LNCaP clone FGC (cell line): Measurements from ENCODE around the gene MAPK6.
"Not testable (repeated sequence)": the region's sequence is repeated elsewhere in the genome, so short reads cannot be mapped to it uniquely, and the experiment has no call there.

Experiments used
- DNase-seq: peaks from one replicate; pipeline ENCODE4 v3.0.0-alpha.2; 2011; ENCODE audit warnings: low read depth
- H3K4me3 ChIP-seq: 2 replicates; pipeline ENCODE4 v1.5.1; 2011; ENCODE audit warnings: mild to moderate bottlenecking, low read depth, low read length, control low read depth
- TF ChIP-seq, protein P1 (sequence below): IDR thresholded peaks from 2 replicates; pipeline ENCODE4 v1.5.1; 2012; ENCODE audit warnings: mild to moderate bottlenecking; ENCODE audit not compliant: control insufficient read depth, insufficient read depth; ENCODE audit errors: extremely low read depth

The MAPK6 gene

DNA sequence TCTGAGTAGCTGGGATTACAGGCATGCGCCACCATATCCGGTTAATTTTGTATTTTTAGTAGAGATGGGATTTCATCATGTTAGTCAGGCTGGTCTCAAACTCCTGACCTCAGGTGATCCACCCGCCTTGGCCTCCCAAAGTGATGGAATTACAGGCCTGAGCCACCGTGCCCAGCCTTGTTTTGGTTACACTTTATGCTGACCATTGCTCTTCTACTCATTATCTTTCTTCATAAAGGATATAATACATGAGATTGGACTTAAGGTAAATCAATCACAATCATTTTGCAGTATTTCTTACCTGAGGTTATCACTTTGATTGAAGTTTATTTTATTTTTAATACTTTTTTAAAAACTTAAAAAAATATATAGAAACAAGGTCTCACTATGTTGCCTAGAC lies 45.2 kb upstream of the MAPK6 start:
- no peak overlapping the region for H3K4me3 ChIP-seq
- TF ChIP-seq, protein P1, sequence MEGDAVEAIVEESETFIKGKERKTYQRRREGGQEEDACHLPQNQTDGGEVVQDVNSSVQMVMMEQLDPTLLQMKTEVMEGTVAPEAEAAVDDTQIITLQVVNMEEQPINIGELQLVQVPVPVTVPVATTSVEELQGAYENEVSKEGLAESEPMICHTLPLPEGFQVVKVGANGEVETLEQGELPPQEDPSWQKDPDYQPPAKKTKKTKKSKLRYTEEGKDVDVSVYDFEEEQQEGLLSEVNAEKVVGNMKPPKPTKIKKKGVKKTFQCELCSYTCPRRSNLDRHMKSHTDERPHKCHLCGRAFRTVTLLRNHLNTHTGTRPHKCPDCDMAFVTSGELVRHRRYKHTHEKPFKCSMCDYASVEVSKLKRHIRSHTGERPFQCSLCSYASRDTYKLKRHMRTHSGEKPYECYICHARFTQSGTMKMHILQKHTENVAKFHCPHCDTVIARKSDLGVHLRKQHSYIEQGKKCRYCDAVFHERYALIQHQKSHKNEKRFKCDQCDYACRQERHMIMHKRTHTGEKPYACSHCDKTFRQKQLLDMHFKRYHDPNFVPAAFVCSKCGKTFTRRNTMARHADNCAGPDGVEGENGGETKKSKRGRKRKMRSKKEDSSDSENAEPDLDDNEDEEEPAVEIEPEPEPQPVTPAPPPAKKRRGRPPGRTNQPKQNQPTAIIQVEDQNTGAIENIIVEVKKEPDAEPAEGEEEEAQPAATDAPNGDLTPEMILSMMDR = no peak
- DNase-seq = no peak

GRCh38 chr15:51982013-51982769 lies 36.8 kb upstream of the MAPK6 start:
- TF ChIP-seq, protein P1 = peak; percentile 61
- DNase-seq = peak; percentile 77
- H3K4me3 ChIP-seq = peak overlapping the region; percentile 19; the same call in 1 of the 2 replicates

DNA sequence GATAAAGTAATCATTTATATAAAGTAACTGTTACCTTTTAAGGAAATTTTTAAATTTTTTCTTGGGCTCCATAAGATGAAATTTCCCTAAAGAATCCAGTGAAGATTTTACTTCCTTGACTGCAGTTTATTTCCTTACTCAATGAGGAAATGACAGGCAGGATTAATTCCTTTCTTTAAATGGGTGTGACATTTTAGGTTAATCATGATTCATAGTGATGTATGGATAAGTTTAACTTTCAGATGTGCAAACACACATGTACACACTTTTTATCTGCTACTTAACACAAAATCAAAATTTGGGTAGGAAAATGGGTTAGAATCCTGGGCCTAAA lies 36.3 kb upstream of the MAPK6 start:
- no peak overlapping the region for H3K4me3 ChIP-seq
- DNase-seq = no peak
- TF ChIP-seq, protein P1 = no peak

GRCh38 chr15:51991141-51991540 lies 27.9 kb upstream of the MAPK6 start:
- H3K4me3 ChIP-seq = no peak overlapping the region
- DNase-seq = peak; percentile 100
- TF ChIP-seq, protein P1 = no peak

- TF ChIP-seq, protein P1 = no peak
Measured at GRCh38 chr15:51992953-51993352, 26.1 kb upstream of the MAPK6 start.

DNA sequence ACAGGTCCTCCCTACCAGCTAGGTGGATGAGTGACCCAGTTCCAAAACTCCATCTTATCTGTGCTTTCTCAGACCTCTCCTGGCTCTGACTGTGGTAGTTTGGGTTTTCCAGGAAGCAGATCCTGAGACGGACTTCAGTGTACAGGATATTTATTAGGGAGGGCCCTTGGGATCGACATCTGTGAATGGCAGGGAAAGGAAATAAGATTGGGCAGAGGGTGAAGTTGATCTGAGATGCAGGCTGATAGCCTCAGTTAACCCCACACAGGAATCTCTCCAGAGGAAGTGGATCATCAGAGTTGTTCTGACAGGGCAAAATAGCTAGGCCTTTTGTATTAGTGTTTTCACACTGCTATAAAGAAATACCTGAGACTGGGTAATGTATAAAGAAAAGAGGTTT lies 16.7 kb upstream of the MAPK6 start:
- DNase-seq = no peak
- H3K4me3 ChIP-seq = no peak overlapping the region
- TF ChIP-seq, protein P1 = no peak

More at GRCh38 chr15:51992953-51993352, 26.1 kb upstream of the MAPK6 start:
- no peak for DNase-seq
- H3K4me3 ChIP-seq = no peak overlapping the region

DNA sequence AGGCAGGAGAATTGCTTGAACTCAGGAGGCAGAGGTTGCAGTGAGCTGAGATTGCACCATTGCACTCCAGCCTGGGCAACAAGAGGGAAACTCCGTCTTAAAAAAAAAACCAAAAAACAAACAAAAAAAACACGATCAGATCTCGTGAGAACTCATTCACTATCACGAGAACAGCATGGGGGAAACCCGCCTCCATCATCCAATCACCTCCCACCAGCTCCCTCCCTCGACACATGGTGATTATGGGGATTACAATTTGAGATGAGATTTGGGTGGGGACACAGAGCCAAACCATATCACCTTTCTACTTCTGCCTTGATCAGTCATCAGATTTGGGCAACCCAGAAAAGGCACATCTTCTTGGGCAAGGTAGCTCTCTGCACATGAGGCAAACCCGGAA lies 15.9 kb upstream of the MAPK6 start:
- H3K4me3 ChIP-seq, DNase-seq: not testable (repeated sequence)
